Measurements from ENCODE around the gene COG2. TPM values are rescaled to one million over a fixed set of nuclear protein-coding genes. Genes with fewer than 3 reads are reported as not detected.
A peak's percentile ranks its signal among the peaks of the same experiment; 100 is the strongest.

COG2 gene
- total and polyA plus RNA-seq, 2 of the 13 experiments (the other 11 are each of a cell fraction or from before 2014, with no cell fraction given) = 16.8 to 36.3 TPM

DNA sequence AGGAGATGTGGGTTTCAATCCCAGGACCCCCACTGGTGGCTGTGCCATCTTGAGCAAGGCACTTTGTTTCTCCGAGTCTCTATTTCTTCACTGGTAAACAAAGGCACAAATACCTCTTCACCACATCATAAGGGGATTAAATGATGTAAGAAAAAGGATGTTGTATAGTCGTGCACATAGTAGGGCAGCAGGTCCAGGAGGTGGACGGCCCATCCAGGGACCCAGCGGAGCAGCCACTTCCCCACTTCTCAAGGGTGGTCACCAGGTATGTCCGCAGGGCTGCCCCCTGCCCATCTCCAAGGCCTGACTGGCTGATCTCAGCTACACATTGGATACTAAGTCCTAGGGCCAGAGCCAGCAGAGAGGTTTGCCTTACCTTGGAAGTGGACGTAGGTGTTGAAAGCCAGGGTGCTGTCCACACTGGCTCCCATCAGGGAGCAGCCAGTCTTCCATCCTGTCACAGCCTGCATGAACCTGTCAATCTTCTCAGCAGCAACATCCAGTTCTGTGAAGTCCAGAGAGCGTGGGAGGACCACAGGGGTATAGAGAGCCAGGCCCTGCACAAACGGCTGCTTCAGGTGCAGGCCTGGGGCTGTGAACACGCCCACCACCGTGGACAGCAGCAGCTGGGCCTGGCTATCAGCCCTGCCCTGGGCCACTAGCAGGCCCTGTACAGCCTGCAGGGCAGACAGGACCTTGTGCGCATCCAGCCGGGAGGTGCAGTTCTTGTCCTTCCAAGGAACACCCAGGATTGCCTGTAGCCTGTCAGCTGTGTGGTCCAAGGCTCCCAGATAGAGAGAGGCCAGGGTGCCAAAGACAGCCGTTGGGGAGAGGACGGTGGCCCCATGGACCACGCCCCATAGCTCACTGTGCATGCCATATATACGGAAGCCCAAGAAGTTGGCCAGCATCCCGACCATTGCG, 67.6 kb downstream of the COG2 start (continued):
- TF ChIP-seq, protein P1, sequence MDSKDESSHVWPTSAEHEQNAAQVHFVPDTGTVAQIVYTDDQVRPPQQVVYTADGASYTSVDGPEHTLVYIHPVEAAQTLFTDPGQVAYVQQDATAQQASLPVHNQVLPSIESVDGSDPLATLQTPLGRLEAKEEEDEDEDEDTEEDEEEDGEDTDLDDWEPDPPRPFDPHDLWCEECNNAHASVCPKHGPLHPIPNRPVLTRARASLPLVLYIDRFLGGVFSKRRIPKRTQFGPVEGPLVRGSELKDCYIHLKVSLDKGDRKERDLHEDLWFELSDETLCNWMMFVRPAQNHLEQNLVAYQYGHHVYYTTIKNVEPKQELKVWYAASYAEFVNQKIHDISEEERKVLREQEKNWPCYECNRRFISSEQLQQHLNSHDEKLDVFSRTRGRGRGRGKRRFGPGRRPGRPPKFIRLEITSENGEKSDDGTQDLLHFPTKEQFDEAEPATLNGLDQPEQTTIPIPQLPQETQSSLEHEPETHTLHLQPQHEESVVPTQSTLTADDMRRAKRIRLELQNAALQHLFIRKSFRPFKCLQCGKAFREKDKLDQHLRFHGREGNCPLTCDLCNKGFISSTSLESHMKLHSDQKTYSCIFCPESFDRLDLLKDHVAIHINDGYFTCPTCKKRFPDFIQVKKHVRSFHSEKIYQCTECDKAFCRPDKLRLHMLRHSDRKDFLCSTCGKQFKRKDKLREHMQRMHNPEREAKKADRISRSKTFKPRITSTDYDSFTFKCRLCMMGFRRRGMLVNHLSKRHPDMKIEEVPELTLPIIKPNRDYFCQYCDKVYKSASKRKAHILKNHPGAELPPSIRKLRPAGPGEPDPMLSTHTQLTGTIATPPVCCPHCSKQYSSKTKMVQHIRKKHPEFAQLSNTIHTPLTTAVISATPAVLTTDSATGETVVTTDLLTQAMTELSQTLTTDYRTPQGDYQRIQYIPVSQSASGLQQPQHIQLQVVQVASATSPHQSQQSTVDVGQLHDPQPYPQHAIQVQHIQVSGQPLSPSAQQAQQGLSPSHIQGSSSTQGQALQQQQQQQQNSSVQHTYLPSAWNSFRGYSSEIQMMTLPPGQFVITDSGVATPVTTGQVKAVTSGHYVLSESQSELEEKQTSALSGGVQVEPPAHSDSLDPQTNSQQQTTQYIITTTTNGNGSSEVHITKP (CRISPR knock-in tag; IDR thresholded peaks at IDR 0.05; ENCODE audit: low read depth) = no peak
- TF ChIP-seq ZNF670 (CRISPR knock-in tag; IDR thresholded peaks at IDR 0.05; ENCODE audit: borderline replicate concordance) (no peak; the same call in 1 of the 2 replicates), ARNTL (CRISPR knock-in tag; IDR thresholded peaks at IDR 0.05) (no peak; the same call in 1 of the 2 replicates), RFX3 (CRISPR knock-in tag; IDR thresholded peaks at IDR 0.05) (no peak), NFATC3 (CRISPR knock-in tag; IDR thresholded peaks at IDR 0.05) (no peak)
- TF ChIP-seq, protein P2, sequence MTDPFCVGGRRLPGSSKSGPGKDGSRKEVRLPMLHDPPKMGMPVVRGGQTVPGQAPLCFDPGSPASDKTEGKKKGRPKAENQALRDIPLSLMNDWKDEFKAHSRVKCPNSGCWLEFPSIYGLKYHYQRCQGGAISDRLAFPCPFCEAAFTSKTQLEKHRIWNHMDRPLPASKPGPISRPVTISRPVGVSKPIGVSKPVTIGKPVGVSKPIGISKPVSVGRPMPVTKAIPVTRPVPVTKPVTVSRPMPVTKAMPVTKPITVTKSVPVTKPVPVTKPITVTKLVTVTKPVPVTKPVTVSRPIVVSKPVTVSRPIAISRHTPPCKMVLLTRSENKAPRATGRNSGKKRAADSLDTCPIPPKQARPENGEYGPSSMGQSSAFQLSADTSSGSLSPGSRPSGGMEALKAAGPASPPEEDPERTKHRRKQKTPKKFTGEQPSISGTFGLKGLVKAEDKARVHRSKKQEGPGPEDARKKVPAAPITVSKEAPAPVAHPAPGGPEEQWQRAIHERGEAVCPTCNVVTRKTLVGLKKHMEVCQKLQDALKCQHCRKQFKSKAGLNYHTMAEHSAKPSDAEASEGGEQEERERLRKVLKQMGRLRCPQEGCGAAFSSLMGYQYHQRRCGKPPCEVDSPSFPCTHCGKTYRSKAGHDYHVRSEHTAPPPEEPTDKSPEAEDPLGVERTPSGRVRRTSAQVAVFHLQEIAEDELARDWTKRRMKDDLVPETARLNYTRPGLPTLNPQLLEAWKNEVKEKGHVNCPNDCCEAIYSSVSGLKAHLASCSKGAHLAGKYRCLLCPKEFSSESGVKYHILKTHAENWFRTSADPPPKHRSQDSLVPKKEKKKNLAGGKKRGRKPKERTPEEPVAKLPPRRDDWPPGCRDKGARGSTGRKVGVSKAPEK (CRISPR knock-in tag; IDR thresholded peaks at IDR 0.05; ENCODE audit: borderline replicate concordance) = no peak
- TF ChIP-seq, protein P3, sequence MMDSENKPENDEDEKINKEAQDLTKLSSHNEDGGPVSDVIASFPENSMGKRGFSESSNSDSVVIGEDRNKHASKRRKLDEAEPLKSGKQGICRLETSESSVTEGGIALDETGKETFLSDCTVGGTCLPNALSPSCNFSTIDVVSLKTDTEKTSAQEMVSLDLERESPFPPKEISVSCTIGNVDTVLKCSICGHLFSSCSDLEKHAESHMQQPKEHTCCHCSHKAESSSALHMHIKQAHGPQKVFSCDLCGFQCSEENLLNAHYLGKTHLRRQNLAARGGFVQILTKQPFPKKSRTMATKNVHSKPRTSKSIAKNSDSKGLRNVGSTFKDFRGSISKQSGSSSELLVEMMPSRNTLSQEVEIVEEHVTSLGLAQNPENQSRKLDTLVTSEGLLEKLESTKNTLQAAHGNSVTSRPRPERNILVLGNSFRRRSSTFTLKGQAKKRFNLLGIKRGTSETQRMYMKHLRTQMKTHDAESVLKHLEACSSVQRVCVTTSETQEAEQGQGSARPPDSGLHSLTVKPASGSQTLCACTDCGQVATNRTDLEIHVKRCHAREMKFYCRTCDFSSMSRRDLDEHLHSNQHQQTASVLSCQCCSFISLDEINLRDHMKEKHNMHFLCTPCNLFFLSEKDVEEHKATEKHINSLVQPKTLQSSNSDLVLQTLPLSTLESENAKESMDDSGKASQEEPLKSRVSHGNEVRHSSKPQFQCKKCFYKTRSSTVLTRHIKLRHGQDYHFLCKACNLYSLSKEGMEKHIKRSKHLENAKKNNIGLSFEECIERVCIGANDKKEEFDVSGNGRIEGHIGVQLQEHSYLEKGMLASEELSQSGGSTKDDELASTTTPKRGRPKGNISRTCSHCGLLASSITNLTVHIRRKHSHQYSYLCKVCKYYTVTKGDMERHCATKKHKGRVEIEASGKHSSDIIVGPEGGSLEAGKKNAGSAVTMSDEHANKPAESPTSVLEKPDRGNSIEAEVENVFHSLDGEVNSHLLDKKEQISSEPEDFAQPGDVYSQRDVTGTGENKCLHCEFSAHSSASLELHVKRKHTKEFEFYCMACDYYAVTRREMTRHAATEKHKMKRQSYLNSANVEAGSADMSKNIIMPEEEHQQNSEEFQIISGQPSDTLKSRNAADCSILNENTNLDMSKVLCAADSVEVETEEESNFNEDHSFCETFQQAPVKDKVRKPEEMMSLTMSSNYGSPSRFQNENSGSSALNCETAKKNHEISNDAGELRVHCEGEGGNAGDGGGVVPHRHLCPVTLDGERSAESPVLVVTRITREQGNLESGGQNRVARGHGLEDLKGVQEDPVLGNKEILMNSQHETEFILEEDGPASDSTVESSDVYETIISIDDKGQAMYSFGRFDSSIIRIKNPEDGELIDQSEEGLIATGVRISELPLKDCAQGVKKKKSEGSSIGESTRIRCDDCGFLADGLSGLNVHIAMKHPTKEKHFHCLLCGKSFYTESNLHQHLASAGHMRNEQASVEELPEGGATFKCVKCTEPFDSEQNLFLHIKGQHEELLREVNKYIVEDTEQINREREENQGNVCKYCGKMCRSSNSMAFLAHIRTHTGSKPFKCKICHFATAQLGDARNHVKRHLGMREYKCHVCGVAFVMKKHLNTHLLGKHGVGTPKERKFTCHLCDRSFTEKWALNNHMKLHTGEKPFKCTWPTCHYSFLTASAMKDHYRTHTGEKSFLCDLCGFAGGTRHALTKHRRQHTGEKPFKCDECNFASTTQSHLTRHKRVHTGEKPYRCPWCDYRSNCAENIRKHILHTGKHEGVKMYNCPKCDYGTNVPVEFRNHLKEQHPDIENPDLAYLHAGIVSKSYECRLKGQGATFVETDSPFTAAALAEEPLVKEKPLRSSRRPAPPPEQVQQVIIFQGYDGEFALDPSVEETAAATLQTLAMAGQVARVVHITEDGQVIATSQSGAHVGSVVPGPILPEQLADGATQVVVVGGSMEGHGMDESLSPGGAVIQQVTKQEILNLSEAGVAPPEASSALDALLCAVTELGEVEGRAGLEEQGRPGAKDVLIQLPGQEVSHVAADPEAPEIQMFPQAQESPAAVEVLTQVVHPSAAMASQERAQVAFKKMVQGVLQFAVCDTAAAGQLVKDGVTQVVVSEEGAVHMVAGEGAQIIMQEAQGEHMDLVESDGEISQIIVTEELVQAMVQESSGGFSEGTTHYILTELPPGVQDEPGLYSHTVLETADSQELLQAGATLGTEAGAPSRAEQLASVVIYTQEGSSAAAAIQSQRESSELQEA (CRISPR knock-in tag; IDR thresholded peaks at IDR 0.05; ENCODE audit: not compliant biosample characterization) = no peak
- TF ChIP-seq, protein P4, sequence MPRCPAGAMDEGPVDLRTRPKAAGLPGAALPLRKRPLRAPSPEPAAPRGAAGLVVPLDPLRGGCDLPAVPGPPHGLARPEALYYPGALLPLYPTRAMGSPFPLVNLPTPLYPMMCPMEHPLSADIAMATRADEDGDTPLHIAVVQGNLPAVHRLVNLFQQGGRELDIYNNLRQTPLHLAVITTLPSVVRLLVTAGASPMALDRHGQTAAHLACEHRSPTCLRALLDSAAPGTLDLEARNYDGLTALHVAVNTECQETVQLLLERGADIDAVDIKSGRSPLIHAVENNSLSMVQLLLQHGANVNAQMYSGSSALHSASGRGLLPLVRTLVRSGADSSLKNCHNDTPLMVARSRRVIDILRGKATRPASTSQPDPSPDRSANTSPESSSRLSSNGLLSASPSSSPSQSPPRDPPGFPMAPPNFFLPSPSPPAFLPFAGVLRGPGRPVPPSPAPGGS (CRISPR knock-in tag; IDR thresholded peaks at IDR 0.05) = 0 out of 2 replicates have a peak, but pooled peaks have one; percentile 23
